ENCODE results near the gene PI16.

PI16 gene

GRCh38 chr6:36954262-36954931 is at the start of gene PI16:
TSS of gene PI16 (plus strand) at chr6:36954738. CDS start at chr6:36954761, 23 bp downstream.
- DNase-seq (ENCODE audit: low read depth in 2 of 2): no peak

GRCh38 chr6:36904851-36905393 is 49.6 kb upstream of the PI16 start:
- no peak for DNase-seq (ENCODE audit: low read depth in 2 of 2)

- DNase-seq (ENCODE audit: low read depth in 2 of 2): no peak
These were observed 47.8 kb upstream of the PI16 start for GRCh38 chr6:36906539-36907325.

GRCh38 chr6:36907781-36908180 is 46.8 kb upstream of the PI16 start:
- DNase-seq (ENCODE audit: low read depth in 2 of 2): no peak

GRCh38 chr6:36908747-36909146 is 45.8 kb upstream of the PI16 start:
- DNase-seq (ENCODE audit: low read depth in 2 of 2): no peak

GRCh38 chr6:36912030-36912454 is 42.5 kb upstream of the PI16 start:
- DNase-seq (ENCODE audit: low read depth in 2 of 2): no peak

- DNase-seq (ENCODE audit: low read depth in 2 of 2): peak; percentile 8 to 34
These were observed 42.0 kb upstream of the PI16 start for GRCh38 chr6:36912586-36912985.

GRCh38 chr6:36913082-36913481 is 41.5 kb upstream of the PI16 start:
- DNase-seq (ENCODE audit: low read depth in 2 of 2): no peak

- no peak for DNase-seq (ENCODE audit: low read depth in 2 of 2)
These were observed 40.2 kb upstream of the PI16 start for GRCh38 chr6:36914227-36914794.

- no peak for DNase-seq (ENCODE audit: low read depth in 2 of 2)
These were observed 38.9 kb upstream of the PI16 start for GRCh38 chr6:36915599-36915998.

GRCh38 chr6:36916126-36916525 is 38.4 kb upstream of the PI16 start:
- no peak for DNase-seq (ENCODE audit: low read depth in 2 of 2)

- no peak for DNase-seq (ENCODE audit: low read depth in 2 of 2)
These were observed 36.9 kb upstream of the PI16 start for GRCh38 chr6:36917541-36918193.

- no peak for DNase-seq (ENCODE audit: low read depth in 2 of 2)
These were observed 34.5 kb upstream of the PI16 start for GRCh38 chr6:36920049-36920448.

- no peak for DNase-seq (ENCODE audit: low read depth in 2 of 2)
These were observed 34.0 kb upstream of the PI16 start for GRCh38 chr6:36920546-36920945.

GRCh38 chr6:36924131-36924530 is 30.4 kb upstream of the PI16 start:
- no peak for DNase-seq (ENCODE audit: low read depth in 2 of 2)

GRCh38 chr6:36924778-36925374 is 29.7 kb upstream of the PI16 start:
- DNase-seq (ENCODE audit: low read depth in 2 of 2): no peak

GRCh38 chr6:36925809-36926208 is 28.7 kb upstream of the PI16 start:
- no peak for DNase-seq (ENCODE audit: low read depth in 2 of 2)

GRCh38 chr6:36926708-36927513 is 27.6 kb upstream of the PI16 start:
- DNase-seq (ENCODE audit: low read depth in 2 of 2): no peak

- DNase-seq (ENCODE audit: low read depth in 2 of 2): no peak
These were observed 26.6 kb upstream of the PI16 start for GRCh38 chr6:36927691-36928546.

- no peak for DNase-seq (ENCODE audit: low read depth in 2 of 2)
These were observed 26.0 kb upstream of the PI16 start for GRCh38 chr6:36928547-36928918.
